GM23338 (cell line): Measurements from ENCODE around the gene SNRPB2. TPM values are rescaled to one million over a fixed set of nuclear protein-coding genes. Genes with fewer than 3 reads are reported as not detected.

ENCODE experiments used
- ATAC-seq: fragments of 200-7000 bp; cut with Tn5 transposase; 3 replicates; pipeline ENCODE4 v1.9.1; 2020
- DNase-seq: peaks from one replicate; pipeline ENCODE4 v3.0.0-alpha.2; 2015; ENCODE audit warnings: low spot score
- H2AFZ ChIP-seq: fragments of 200-600 bp; sonication (generic); 2 replicates; pipeline ENCODE4 v1.8.0; 2016; ENCODE audit warnings: antibody characterized with exemption, mild to moderate bottlenecking, moderate library complexity
- H3F3A ChIP-seq: fragments of 200-600 bp; sonication (generic); replicated peaks from 2 replicates; pipeline ENCODE4 v1.8.0; 2017; ENCODE audit warnings: antibody characterized with exemption, mixed run types, low read depth
- H3K27ac ChIP-seq: fragments of 200-600 bp; sonication (generic); 2 replicates; pipeline ENCODE4 v1.6.1; 2016; ENCODE audit warnings: low read depth
- H3K27me3 ChIP-seq: fragments of 200-600 bp; sonication (generic); 2 replicates; pipeline ENCODE4 v1.8.0; 2016; ENCODE audit warnings: mild to moderate bottlenecking, mixed run types, moderate library complexity; ENCODE audit not compliant: insufficient read depth
- H3K36me3 ChIP-seq: fragments of 200-600 bp; sonication (generic); 2 replicates; pipeline ENCODE4 v1.8.0; 2016; ENCODE audit warnings: mild to moderate bottlenecking; ENCODE audit not compliant: insufficient read depth
- H3K4me1 ChIP-seq: fragments of 200-600 bp; sonication (generic); 2 replicates; pipeline ENCODE4 v1.8.0; 2016; ENCODE audit warnings: mild to moderate bottlenecking, moderate library complexity; ENCODE audit not compliant: insufficient read depth
- H3K4me2 ChIP-seq: fragments of 200-600 bp; sonication (generic); 2 replicates; pipeline ENCODE4 v1.7.1; 2017; ENCODE audit warnings: mixed run types
- H3K4me3 ChIP-seq: fragments of 200-600 bp; sonication (generic); 2 replicates; pipeline ENCODE4 v1.6.1; 2016; ENCODE audit warnings: mixed run types
- H3K79me2 ChIP-seq: fragments of 200-600 bp; sonication (generic); replicated peaks from 2 replicates; pipeline ENCODE4 v1.8.0; 2017; ENCODE audit warnings: mild to moderate bottlenecking; ENCODE audit not compliant: insufficient read depth
- H3K9me2 ChIP-seq: fragments of 200-600 bp; sonication (generic); 2 replicates; pipeline ENCODE4 v1.8.0; 2017; ENCODE audit not compliant: insufficient read depth
- H4K20me1 ChIP-seq: fragments of 200-600 bp; sonication (generic); replicated peaks from 2 replicates; pipeline ENCODE4 v1.8.0; 2017; ENCODE audit warnings: mild to moderate bottlenecking; ENCODE audit not compliant: insufficient read depth
- H3K27ac Mint-ChIP-seq: 2 replicates; pipeline ENCODE4 v1.8.0; 2020; ENCODE audit warnings: inconsistent platforms, mild to moderate bottlenecking, moderate library complexity, mixed read lengths
- H3K27me3 Mint-ChIP-seq: 3 replicates; pipeline ENCODE4 v1.8.0; 2022; ENCODE audit warnings: low read depth, mild to moderate bottlenecking, moderate library complexity, mixed read lengths, inconsistent platforms; ENCODE audit not compliant: insufficient read depth, poor library complexity
- H3K36me3 Mint-ChIP-seq: 3 replicates; pipeline ENCODE4 v1.8.0; 2021; ENCODE audit warnings: low read depth, mild to moderate bottlenecking, inconsistent platforms, moderate library complexity, mixed read lengths
- H3K4me1 Mint-ChIP-seq: 3 replicates; pipeline ENCODE4 v1.8.0; 2020; ENCODE audit warnings: mild to moderate bottlenecking, inconsistent platforms, mixed read lengths
- H3K4me3 Mint-ChIP-seq: 3 replicates; pipeline ENCODE4 v1.8.0; 2021; ENCODE audit warnings: moderate library complexity, mild to moderate bottlenecking, inconsistent platforms, mixed read lengths
- H3K9me3 Mint-ChIP-seq: 3 replicates; pipeline ENCODE4 v1.8.0; 2020; ENCODE audit warnings: moderate library complexity, mild to moderate bottlenecking, inconsistent platforms, mixed read lengths
- CREB1 ChIP-seq: fragments of 250-450 bp; sonication (Bioruptor Pico); IDR thresholded peaks from 2 replicates; pipeline ENCODE4 v1.5.0; 2020; ENCODE audit warnings: low read depth, mild to moderate bottlenecking, moderate library complexity
- CTCF ChIP-seq, 2 experiments: fragments of 200-600 bp in 1 of 2; sonication (generic) in 1 of 2; conservative IDR thresholded peaks; 2 replicates each; pipeline versions ENCODE4 v1.5.1 to v1.6.1; 2016 to 2017; ENCODE audit warnings: antibody characterized with exemption in 2 of 2, low read depth in 2 of 2, mild to moderate bottlenecking in 2 of 2, moderate library complexity in 1 of 2
- EZH2 ChIP-seq: fragments of 200-600 bp; sonication (generic); IDR thresholded peaks from one replicate; pipeline ENCODE4 v1.8.0; 2017; ENCODE audit warnings: antibody characterized with exemption, mild to moderate bottlenecking, low read depth; ENCODE audit not compliant: unreplicated experiment
- EZH2phosphoT487 ChIP-seq: fragments of 200-600 bp; sonication (generic); IDR thresholded peaks from one replicate; pipeline ENCODE4 v1.8.1; 2018; ENCODE audit warnings: antibody characterized with exemption; ENCODE audit not compliant: unreplicated experiment
- JUNB ChIP-seq: IDR thresholded peaks from one replicate; pipeline ENCODE4 v1.6.1; 2016; ENCODE audit warnings: antibody characterized with exemption; ENCODE audit not compliant: unreplicated experiment
- NANOG ChIP-seq: IDR thresholded peaks from 2 replicates; pipeline ENCODE4 v1.6.1; 2016; ENCODE audit warnings: antibody characterized with exemption, borderline replicate concordance
- POLR2AphosphoS5 ChIP-seq: IDR thresholded peaks from 2 replicates; pipeline ENCODE4 v1.6.1; 2016; ENCODE audit warnings: antibody characterized with exemption, low read depth
- REST ChIP-seq: IDR thresholded peaks from one replicate; pipeline ENCODE4 v1.6.1; 2018; ENCODE audit warnings: antibody characterized with exemption; ENCODE audit not compliant: unreplicated experiment
- STAT1 ChIP-seq: IDR thresholded peaks from one replicate; pipeline ENCODE4 v1.6.1; 2016; ENCODE audit warnings: antibody characterized with exemption; ENCODE audit not compliant: unreplicated experiment
- ZNF114 ChIP-seq: fragments of 250-450 bp; sonication (Bioruptor Pico); IDR thresholded peaks from 2 replicates; pipeline ENCODE4 v1.5.0; 2020; ENCODE audit warnings: mild to moderate bottlenecking, moderate library complexity
- ZNF462 ChIP-seq: fragments of 250-450 bp; sonication (Bioruptor Pico); IDR thresholded peaks from 2 replicates; pipeline ENCODE4 v1.5.0; 2020; ENCODE audit warnings: mild to moderate bottlenecking, moderate library complexity
- polyA plus RNA-seq: library from polyadenylated mRNA; unstranded; fragments of >200 nt; fragmentation: Nextera tagmentation; extraction: Ambion mirVana; gene quantifications from 2 replicates; pipeline ENCODE4 v1.2.1, GENCODE V29; 2016
- total RNA-seq: library from RNA; depleted of rRNA; stranded (reverse); fragments of >200 nt; shearing (Covaris generic); gene quantifications from 2 replicates; pipeline ENCODE4 v1.2.3, GENCODE V29; 2014

SNRPB2 gene
- total and polyA plus RNA-seq, 2 experiments from 2014 or later, result 94.9 to 377 TPM

- TF ChIP-seq ZNF462, result no peak
- no peak for TF ChIP-seq ZNF114
- no peak for TF ChIP-seq POLR2AphosphoS5
- TF ChIP-seq EZH2phosphoT487, result no peak
These were observed 41.4 kb downstream of the SNRPB2 start (continued) for GRCh38 chr20:16771213-16771612.

- H3K4me3 Mint-ChIP-seq, result no peak overlapping the region
- no peaks in the 10 kb centered on the region for H3K27me3 ChIP-seq
- DNase-seq (no peak), ATAC-seq (no peak)
- peaks cover 4% of the 10 kb centered on the region; the same call in 1 of the 2 replicates for H3K9me2 ChIP-seq
- H2AFZ ChIP-seq, result no peak overlapping the region
- H3K27ac Mint-ChIP-seq, result no peak overlapping the region
- H3K27ac ChIP-seq, result no peak overlapping the region
- no peaks in the 10 kb centered on the region for H3F3A ChIP-seq
- no peak overlapping the region for H3K4me3 ChIP-seq
- no peak for TF ChIP-seq EZH2phosphoT487
- no peak for TF ChIP-seq CREB1
- no peak for TF ChIP-seq POLR2AphosphoS5
- no peak for TF ChIP-seq NANOG
- no peak for TF ChIP-seq STAT1
- no peak for TF ChIP-seq EZH2
- TF ChIP-seq REST, result no peak
- TF ChIP-seq JUNB, result no peak
- TF ChIP-seq CTCF (conservative IDR thresholded peaks at IDR 0.05; ENCODE audit: low read depth in 2 of 2), result no peak
- peaks cover 11% of the 10 kb centered on the region; the same call in 1 of the 3 replicates for H3K36me3 Mint-ChIP-seq
- no peaks in the 10 kb centered on the region for H3K36me3 ChIP-seq
- no peaks in the 10 kb centered on the region for H3K79me2 ChIP-seq
- H4K20me1 ChIP-seq, result no peaks in the 10 kb centered on the region
- peaks cover 3% of the 10 kb centered on the region; the same call in 1 of the 3 replicates for H3K4me1 Mint-ChIP-seq
- H3K27me3 Mint-ChIP-seq, result no peaks in the 10 kb centered on the region
- no peaks in the 10 kb centered on the region for H3K4me1 ChIP-seq
- peaks cover 25% of the 10 kb centered on the region for H3K9me3 Mint-ChIP-seq
- no peak overlapping the region for H3K4me2 ChIP-seq
These were observed 46.1 kb downstream of the SNRPB2 start for GRCh38 chr20:16775961-16776360.
